Measurements from ENCODE around the gene MYDGF.
"Not testable (repeated sequence)": the region's sequence is repeated elsewhere in the genome, so short reads cannot be mapped to it uniquely, and the experiment has no call there.

MYDGF gene

GRCh38 chr19:4669723-4670480 lies at the start of gene MYDGF:
TSS of gene MYDGF (minus strand) at chr19:4670342. CDS start at chr19:4670334, 8 bp downstream.
- H3K4me3 ChIP-seq (ENCODE audit: low read depth, low read length): peak within 1 kb of the TSS; percentile 81

DNA sequence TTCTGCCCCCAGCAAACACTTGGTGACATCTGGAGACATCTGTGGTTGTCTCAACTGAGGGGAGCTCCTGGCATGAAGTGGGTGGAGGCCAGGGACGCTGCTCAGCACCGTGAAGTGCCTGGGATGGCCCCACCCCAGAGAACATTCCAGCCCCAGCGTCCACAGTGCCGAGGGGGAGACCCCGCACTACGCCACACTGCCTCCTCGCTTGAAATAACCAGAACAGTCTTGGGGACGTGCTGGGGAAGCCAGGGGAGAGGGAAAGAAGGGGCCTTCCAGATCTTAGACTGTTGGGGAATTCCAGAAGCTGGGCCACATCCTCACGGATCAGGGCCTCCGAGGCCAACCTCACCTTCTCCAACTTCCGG lies 49.3 kb upstream of the MYDGF start:
- no peak overlapping the region for H3K4me3 ChIP-seq (ENCODE audit: low read depth, low read length)

DNA sequence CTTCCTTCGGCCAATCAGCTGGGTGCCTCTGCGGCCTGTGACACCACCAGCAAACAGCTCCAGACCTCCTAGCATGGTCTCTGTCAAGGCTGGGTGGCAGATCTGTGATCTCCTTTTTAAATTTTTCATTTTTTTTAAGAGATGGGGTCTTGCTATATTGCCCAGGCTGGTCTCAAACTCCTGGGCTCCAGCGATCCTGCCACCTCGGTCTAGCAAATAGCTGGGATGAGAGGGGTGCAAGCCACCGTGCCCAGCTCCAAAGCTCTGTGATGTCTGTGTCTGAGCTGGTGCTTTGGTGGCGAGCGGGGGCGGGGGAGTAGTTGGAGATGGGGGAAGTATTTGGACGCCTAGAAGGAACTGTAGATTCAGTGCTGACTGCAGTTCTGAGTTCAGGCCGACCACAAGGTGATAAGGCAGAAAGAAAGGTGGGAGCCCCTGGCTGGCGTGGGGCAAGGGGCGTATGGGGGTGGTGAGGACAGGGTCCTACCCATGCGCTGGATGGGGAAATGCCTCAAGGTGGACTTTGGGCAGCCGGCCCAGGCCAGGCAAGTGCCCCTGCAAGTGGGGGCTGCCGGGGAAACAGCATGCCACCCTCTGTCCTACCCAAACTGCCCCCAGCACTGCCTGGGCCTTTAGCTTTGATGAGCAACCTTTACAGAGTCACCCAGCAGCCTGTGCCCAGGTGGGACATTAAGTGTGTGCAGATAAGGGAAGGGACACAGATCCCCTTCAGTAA lies 48.0 kb upstream of the MYDGF start:
- no peak overlapping the region for H3K4me3 ChIP-seq (ENCODE audit: low read depth, low read length)

DNA sequence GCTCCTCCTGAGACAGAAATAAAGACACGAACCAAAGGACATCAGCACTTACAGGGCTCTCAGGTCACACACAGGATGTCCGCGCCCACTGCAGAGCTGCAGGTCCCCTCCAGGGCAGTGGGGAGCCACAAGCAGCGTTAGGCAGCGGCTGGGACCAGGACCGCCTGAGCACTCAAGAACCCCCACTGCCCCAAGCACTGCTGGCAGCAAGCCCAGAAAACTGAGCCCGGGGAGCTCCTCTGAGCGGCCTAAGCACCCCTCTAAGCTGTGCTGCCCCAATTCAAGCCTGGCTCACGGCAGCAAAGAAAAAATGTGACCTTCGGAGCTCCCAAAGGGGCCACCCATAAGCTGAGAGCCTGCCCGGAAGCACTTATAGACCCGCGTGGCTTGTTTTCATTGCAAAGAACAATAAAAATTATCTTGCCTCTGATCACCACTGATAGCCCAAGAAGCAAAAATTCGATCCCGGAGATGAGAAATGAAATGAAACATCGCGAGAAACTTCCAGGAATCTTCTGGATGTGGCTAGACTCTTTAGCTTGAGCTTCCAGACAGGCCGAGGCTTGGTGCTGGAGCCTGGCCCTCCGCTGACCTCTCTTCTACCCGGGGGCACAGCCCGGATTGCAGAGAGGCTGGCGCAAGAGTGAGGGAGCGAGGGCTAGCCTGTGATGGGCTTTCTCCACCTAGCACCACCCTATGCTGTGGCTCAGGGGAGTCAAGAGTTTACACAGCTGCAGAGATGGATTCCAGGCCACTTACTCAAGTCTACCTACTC lies 47.2 kb upstream of the MYDGF start:
- no peak overlapping the region for H3K4me3 ChIP-seq (ENCODE audit: low read depth, low read length)

DNA sequence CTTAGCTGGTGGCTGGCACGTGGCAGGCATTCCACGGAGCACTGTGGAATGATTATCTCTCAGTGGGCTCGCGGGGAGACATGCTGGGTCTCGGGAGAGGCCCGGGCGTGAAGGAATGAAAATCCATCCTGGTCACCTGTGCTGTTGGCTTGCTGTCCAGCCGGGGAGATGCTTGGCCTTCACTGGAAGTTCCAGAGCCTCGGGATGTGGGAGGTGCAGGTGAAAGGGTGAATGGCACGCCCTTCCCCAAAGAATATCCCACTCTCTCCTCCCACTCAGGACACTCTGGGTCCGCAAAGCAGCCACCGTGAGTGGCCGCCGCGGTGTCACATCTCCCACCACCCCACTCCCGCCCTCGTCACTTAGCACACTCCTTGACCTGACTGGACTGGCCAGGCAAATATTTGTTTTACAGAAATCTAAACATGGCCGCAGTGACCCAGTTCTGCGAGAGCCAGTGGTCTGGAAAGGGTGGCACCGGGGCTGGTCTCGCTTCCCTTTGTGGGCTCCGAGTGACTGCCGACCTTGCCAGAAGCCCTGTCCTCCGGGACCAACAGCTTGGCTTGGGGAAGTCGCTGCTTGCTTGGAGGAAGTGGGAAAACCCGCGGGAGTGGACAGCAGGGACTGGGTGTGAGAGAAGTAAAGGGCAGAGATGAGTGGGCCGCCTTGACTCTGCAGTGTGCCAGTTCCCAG lies 45.5 kb upstream of the MYDGF start:
- no peak overlapping the region for H3K4me3 ChIP-seq (ENCODE audit: low read depth, low read length)

- H3K4me3 ChIP-seq (ENCODE audit: low read depth, low read length): not testable (repeated sequence)
Observed at GRCh38 chr19:4715178-4715528, 45.0 kb upstream of the MYDGF start.

GRCh38 chr19:4714016-4714415 lies 43.9 kb upstream of the MYDGF start:
- no peak overlapping the region for H3K4me3 ChIP-seq (ENCODE audit: low read depth, low read length)

GRCh38 chr19:4713384-4713951 lies 43.3 kb upstream of the MYDGF start:
- no peak overlapping the region for H3K4me3 ChIP-seq (ENCODE audit: low read depth, low read length)

GRCh38 chr19:4712771-4713170 lies 42.6 kb upstream of the MYDGF start:
- no peak overlapping the region for H3K4me3 ChIP-seq (ENCODE audit: low read depth, low read length)

DNA sequence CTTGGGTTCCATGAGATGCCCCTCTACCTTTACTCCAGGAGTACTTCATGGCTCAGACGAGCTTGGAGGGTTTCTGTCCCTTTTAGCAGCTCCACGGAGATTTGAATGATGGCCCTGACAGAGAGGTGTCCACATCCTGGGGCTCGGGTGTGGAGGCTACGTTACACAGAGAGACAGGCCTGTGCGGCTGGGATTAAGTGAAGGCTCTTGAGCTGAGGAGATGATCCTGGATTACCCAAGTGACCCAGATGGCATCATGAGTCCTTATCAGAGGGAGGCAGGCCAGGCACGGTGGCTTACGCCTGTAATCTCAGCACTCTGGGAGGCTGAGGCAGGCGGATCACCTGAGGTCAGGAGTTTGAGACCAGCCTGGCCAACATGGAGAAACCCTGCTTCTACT lies 41.1 kb upstream of the MYDGF start:
- H3K4me3 ChIP-seq (ENCODE audit: low read depth, low read length): no peak overlapping the region

- H3K4me3 ChIP-seq (ENCODE audit: low read depth, low read length): no peak overlapping the region
Observed at GRCh38 chr19:4710281-4710600, 40.1 kb upstream of the MYDGF start.

DNA sequence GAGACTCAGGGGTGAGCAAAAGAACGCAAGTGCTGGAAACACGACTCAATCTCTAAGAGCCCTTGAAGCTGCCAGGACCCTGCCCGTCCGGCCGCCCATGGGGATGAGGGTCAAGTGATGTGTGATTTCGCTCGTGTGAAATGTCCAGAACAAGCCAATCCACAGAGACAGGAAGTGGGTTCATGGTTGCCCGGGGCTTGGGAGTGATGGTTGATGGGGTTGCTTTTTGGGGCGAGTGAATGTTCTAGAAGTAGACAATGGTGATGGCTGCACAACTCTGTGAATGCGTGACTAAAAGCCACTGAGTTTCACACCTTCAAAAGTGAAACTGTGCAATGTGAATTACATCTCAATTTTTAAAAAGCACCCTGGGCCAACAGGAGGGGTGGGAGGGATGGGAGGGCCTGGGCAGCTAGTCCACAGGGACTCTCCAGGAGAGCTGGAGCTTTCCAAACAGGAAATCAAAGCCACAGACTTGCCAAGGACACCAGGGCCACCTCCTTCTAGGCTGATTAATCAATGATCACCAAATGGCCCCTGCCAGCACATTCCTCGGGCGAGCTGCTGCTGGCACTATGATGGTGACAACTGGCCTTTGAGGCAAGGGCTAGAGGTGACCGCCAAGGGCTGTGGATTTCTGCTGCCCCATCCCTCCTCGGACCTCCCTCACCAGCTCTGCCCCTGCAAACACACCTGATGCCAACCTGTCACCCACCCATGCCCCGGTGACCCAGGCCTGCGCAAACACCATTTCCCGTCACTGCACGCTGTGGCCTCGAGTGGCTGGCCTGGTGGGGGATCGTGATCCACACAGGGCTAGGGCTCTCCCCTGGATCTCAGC lies 39.5 kb upstream of the MYDGF start:
- H3K4me3 ChIP-seq (ENCODE audit: low read depth, low read length): no peak overlapping the region

GRCh38 chr19:4707956-4708650 lies 38.0 kb upstream of the MYDGF start:
- H3K4me3 ChIP-seq (ENCODE audit: low read depth, low read length): no peak overlapping the region

- no peak overlapping the region for H3K4me3 ChIP-seq (ENCODE audit: low read depth, low read length)
Observed at GRCh38 chr19:4707322-4707721, 37.2 kb upstream of the MYDGF start.

DNA sequence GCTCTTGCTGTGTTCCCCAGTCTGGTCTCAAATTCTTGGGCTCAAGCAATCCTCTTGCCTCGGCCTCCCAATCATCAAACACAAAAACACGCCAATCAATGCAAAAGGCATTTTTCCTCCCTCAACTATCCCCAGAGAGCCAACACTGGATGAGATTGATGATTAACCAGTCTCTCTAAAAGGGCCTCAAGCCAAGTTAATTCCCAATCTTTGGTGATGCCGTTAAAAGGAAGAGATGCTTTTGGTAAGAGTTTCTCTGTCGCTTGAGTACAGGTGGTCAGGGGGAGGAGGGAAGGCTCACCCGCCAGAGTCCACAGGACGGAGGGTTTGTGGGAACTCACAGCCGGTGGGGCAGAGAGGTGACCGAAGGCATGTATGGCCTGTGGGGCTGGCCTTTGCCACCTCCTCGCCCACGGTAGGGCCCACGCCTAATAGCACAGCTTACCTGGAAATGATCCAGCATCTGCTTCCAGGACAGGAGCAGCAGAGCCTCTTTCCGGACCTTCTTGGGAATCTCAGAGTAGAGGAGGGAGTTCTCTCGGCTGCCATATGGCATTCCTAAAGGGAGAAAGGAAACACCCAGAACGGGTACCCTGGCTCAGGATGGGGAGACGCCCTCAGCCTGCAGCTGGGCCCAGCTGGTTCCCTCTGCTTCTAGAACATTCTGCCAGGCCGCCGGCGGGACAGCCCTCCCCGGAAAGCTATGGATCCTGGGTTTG lies 35.4 kb upstream of the MYDGF start:
- no peak overlapping the region for H3K4me3 ChIP-seq (ENCODE audit: low read depth, low read length)

DNA sequence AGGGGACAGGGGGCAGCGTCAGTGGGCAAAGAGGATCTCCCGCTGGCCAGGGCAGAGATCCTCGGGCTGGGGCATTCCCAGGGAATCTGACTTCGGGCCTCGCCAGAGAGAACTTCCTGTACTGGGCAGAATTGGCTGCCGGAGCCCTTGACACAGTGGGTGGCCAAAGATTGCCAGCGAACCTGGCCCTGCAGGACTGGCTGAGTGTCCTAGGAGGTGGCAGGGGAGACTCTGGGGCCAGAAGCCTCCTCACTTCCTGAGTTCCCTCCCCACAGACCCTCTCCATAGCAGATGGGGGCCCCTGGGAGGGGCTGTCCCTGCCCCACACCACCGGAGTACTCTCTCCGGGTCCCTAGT lies 34.2 kb upstream of the MYDGF start:
- H3K4me3 ChIP-seq (ENCODE audit: low read depth, low read length): no peak overlapping the region

GRCh38 chr19:4703671-4704316 lies 33.7 kb upstream of the MYDGF start:
- no peak overlapping the region for H3K4me3 ChIP-seq (ENCODE audit: low read depth, low read length)

DNA sequence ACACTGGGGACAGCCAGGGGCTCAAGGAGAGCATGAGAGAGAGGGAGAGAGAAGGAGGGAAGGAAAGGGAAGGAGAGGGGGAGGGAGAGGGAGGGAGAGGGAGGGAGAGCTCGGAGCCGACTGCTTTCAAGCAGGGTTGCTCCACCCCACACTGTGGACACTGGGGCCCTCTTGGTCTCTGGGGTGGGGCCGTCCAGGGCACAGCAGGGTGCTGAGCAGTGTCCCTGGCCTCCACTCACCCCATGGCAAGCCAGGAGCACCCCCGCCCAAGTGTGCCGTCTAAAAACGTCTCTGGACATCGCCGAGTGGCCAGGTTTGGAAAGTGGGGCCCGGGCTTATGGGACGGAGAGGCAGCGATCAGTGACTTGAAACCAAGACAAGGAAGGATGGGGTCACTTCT lies 32.6 kb upstream of the MYDGF start:
- no peak overlapping the region for H3K4me3 ChIP-seq (ENCODE audit: low read depth, low read length)

- no peak overlapping the region for H3K4me3 ChIP-seq (ENCODE audit: low read depth, low read length)
Observed at GRCh38 chr19:4701557-4701956, 31.4 kb upstream of the MYDGF start.

Measured in iPS-11a (cell line).